ENCODE measurements around the gene CUL5.
A peak's percentile ranks its signal among the peaks of the same experiment; 100 is the strongest.

The CUL5 gene

GRCh38 chr11:108008656-108009496 lies at the start of gene CUL5:
Gene CUL5, plus strand, starts transcription at chr11:108008898. Its CDS starts 451 bp downstream, at chr11:108009349.
- DNase-seq: peak; percentile 47

DNA sequence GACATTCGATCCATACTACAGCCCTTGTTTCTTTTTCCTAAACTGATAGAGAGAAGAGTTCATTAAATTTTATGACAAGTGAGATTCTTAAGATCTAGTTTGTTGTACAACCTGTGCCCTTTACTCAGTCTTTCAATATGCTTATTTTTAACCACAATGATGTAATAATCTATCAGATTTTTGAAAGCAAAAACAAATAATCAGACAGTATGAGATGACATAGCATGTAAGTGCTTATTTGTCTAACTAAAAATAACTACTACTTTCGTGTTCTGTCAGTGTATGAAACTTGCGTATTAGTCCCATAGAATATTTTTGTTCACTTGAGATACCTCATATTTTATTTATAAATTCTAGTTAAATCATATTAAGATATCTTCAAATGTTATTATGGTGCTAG lies 47.2 kb upstream of the CUL5 start:
- DNase-seq: no peak

DNA sequence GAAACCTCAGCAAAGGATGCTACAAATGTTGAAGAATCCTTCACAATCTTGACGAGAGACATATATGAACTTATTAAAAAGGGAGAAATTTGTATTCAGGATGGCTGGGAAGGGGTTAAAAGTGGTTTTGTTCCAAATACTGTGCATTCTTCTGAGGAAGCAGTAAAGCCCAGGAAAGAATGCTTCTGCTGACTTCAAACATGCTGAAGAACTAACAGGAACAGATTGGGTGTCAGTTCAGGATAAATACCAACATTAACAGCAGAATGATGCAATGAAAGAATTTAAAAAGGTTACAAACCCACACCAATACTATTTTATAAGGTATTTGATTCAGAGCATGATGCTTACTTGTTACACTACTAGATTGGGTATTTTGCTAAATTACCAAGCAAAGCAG lies 46.5 kb upstream of the CUL5 start:
- DNase-seq: no peak

DNA sequence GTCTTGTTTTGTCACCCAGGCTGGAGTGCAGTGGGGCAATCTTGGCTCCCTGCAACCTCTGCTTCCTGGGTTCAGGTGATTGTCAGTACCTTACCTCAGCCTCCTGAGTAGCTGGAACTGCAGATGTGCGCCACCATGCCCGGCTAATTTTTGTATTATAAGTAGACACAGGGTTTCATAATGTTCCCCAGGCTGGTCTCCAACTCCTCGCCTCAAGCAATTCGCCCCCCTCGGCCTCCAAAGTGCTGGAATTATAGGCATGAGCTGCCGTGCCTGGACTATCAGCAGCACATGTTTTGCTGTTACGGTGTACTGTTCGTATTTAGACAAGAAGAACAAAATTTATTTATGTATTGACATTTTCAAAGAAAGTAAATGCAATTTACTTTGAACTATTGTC lies 45.6 kb upstream of the CUL5 start:
- DNase-seq: no peak

- DNase-seq: no peak
Observed at GRCh38 chr11:107969219-107969618, 39.5 kb upstream of the CUL5 start.

GRCh38 chr11:107970049-107970448 lies 38.6 kb upstream of the CUL5 start:
- DNase-seq: no peak

DNA sequence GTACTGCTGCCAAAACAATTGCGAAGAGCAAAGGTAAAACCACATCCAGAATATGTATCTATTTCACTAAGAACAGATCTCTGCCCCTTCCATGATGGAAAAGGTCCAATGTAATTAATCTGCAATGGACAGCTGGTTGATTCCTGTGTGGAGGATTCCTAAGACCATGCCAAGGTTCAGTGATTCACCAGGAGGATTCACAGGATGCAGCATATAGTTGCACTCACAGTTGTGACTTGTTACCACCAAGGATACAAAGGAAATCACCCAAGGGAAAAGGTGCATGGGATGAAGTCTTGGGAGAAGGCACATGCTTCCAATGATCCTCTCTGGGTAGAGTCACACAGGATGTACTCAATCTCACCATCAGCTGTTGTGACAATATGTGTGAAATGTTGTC lies 35.1 kb upstream of the CUL5 start:
- DNase-seq: no peak

DNA sequence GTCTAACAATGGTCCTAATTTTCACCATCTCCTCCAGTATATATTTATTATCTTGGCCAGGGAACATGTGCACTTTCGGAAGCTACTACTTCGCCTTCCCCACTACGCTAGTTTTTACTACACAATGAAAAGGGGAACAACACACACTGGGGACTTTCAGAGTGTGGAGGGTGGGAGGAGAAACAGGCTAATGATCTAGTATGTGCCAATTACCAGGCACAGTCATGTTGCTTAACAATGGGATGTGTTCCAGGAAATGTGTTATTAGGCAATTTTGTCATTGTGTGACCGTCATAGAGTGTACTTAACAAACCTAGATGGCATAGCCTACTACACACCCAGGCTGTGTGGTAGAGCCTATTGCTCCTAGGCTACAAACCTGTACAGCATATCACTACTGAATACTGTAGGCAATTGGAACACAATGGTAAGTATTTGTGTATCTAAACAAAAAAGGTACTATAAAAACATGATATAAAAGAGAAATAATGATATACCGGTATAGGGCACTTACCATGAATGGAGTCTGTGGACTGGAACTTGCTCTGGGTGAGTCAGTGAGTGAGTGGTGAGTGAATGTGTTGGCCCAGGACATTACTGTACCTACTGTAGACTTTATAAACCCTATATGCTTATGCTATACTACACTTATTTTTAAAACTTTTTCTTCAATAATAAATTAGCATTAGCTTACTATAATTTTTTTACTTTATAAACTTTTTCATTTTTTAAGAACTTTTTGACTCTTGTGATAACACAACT lies 20.1 kb upstream of the CUL5 start:
- no peak for DNase-seq

DNA sequence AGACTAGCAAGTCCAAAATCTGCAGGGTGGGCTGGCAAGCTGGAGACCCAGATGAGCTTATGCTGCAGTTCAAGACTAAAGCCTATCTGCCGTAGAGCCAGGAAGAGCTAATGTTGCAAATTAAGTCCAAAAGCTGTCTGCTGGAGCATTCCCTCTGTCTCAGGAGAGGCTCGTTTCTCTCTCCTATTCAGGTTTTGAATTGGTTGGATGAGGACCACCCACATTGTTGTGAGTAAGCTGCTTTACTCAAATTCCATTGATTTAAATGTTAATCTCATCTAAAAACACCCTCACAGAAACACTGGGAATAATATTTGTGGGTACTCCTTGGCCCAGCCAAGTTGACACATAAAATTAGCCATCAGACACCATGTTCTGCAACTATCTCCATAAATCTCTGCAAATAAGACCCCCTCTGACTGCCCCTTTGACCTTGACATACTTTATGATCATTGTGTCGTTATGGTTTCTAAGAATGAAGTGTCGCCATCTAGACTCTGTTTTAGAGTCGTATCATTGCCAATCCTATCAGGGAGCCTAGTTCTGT lies 16.8 kb upstream of the CUL5 start:
- DNase-seq: no peak

DNA sequence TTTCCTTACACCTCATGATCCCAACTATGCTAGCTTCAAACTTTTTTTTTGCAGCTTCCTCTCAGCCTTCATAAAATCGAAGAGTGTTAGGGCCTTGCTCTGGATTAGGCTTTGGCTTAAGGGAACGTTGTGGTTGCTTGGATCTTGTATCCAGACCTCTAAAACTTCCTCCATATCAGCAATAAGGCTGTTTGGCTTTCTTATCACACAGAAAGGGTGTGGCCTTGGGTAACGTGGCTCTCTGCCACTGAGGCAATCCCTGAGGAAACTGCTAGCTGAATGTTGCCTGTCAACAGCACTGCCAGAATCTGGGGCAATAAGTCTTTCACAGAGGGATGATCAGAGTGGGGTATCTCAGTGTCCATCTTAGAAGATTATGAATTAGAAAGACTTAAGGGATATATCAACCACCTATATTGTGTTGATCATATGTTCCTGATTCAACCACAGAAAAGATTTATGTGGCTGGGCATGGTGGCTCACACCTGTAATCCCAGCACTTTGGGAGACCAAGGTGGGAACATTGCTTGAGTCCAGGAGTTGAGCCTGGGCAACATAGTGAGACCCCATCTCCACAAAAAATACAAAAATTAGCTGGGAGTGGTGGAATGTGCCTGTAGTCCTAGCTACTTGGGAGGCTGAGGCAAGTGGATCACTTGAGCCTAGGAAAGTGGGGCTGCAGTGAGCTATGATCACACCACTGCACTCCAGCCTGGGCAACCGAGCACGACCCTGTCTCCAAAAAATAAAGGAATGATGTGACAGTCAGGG lies 12.5 kb upstream of the CUL5 start:
- no peak for DNase-seq

DNA sequence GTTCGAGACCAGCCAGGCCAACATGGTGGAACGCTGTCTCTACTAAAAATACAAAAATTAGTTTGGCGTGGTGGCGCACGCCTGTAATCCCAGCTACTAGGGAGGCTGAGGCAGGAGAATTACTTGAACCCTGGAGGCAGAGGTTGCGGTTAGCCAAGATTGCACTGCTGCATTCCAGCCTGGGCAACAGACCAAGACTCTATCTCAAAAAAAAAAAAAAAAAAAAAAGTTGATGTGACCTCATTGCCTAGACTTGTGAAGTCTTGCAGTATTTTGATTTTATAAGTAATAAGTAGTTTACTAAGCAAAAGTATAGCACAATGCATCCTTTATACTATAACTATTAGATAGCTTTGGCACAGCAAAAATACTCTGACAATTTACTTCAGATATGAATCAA lies 9.9 kb upstream of the CUL5 start:
- no peak for DNase-seq

- DNase-seq: no peak
Observed at GRCh38 chr11:107999759-108000455, 8.8 kb upstream of the CUL5 start.

GRCh38 chr11:108002476-108002875 lies 6.2 kb upstream of the CUL5 start:
- DNase-seq: no peak

GRCh38 chr11:108003623-108004022 lies 5.1 kb upstream of the CUL5 start:
- DNase-seq: no peak

GRCh38 chr11:108007819-108008218 lies 879 bp upstream of the CUL5 start:
- no peak for DNase-seq

DNA sequence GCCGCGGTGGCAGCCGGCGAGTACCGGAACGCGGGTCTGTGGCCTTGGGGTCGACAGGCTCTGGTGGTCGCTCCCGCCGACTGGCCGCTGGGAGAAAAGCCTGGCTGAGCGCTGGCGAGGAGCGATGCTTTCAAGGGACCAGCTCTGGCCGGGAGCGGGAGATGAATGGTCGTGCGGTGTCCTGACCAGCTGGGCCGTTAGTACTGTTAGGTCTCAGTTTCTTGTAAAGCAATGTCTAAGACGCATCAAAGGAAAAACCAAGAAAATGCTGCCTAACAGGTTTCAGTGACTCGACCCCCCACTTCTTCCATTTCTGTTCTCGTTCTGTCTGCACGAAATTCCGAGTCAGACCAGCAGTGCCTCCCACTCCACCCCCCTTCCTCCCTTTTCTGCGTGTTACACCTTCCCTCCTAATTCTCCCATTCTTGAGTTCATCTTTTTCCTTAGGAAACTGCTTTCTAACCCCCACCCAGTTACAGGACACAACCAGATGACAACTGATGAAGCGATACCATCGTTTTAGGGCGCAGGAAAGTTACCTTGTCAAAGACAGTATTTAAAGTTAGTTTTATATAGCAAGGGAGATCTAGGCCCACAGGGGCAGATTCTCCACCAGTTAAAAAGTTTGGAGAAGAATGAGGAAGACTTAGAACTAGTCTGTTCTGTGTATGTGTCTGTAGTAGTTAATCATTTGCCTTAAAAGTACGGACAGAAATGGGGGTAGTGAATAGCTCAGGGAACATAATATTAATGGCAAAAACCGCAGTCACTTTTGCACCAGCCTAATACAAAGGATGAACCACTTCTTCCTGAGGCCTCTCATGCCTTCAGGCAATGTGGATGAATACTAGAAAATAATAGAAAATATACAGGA lies 1.0 kb downstream of the CUL5 start:
- no peak for DNase-seq

GRCh38 chr11:108012139-108012725 lies 3.5 kb downstream of the CUL5 start:
- no peak for DNase-seq

- DNase-seq: no peak
Observed at GRCh38 chr11:108016647-108017046, 7.9 kb downstream of the CUL5 start.

DNA sequence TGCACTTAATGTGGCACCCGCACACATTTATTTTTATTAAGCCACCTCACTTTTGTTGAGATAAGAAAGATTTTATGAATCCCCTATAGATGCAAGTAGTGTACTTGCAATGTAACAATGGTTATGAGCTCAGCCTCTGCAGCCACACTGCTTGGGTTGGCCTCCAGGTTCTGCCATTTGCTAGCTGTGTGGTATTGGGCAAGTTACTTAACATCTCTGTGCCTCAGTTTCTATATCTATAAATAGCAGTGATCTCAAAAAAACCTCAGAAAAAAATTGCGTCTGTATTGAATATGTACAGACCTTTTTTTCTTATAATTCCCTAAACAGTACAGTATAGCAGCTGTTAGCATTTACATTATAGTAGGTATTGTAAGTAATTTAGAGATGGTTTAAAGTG lies 10.0 kb downstream of the CUL5 start:
- DNase-seq: no peak

DNA sequence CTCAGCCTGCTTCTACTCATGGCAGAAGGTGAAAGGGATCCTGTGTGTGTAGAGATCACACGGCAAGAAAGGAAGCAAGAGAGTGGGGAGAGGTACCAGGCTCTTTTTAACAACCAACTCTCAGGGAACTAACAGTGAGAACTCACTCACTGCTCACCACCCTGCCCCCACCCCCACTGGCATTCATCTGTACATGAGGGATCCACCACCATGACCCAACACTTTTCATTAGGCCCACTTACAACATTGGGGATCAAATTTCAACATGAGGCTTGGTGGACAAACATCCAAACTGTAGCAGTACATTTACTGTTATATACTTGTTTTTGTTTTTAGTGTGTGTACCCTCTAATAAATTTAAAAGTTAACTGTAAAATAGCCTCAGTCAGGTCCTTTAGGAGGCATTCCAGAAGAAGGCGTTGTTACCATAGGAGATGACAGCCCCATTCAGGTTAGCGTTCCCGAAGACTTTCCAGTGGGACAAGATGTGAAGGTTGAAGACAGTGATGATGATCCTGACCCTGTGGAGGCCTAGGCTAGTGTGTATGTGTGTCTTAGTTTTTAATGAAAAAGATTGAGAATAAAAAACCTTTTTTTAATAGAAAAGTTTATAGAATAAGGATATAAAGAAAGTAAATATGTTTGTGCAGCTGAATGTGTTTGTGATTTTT lies 11.3 kb downstream of the CUL5 start:
- DNase-seq: no peak

Data from SHP77 treated with DMSO at 0.1 percent for 48 hours (cell line).